Stimulated activated CD4-positive, alpha-beta T cell treated with anti-CD3 and anti-CD28 coated beads, Interleukin-4, amount 100 ng/mL, for 24 hours (primary cell): ENCODE measurements around the gene SCD5.
A peak's percentile ranks its signal among the peaks of the same experiment; 100 is the strongest.
"Not testable (repeated sequence)": the region's sequence is repeated elsewhere in the genome, so short reads cannot be mapped to it uniquely, and the experiment has no call there.

Source experiments
- DNase-seq: peaks from one replicate; pipeline ENCODE4 v3.0.0-alpha.2; 2020

The SCD5 gene

GRCh38 chr4:82798168-82799005 lies at the start of gene SCD5:
Gene SCD5, minus strand, starts transcription at chr4:82798796. Its CDS starts 259 bp downstream, at chr4:82798537.
- peak; percentile 21 for DNase-seq

GRCh38 chr4:82842593-82842992 lies 44.0 kb upstream of the SCD5 start:
- no peak for DNase-seq

- DNase-seq: no peak
Observed at GRCh38 chr4:82839624-82840023, 41.0 kb upstream of the SCD5 start.

GRCh38 chr4:82833696-82834313 lies 35.2 kb upstream of the SCD5 start:
- DNase-seq: no peak

- DNase-seq: not testable (repeated sequence)
Observed at GRCh38 chr4:82833060-82833459, 34.5 kb upstream of the SCD5 start.

GRCh38 chr4:82825425-82825824 lies 26.8 kb upstream of the SCD5 start:
- DNase-seq: no peak

DNA sequence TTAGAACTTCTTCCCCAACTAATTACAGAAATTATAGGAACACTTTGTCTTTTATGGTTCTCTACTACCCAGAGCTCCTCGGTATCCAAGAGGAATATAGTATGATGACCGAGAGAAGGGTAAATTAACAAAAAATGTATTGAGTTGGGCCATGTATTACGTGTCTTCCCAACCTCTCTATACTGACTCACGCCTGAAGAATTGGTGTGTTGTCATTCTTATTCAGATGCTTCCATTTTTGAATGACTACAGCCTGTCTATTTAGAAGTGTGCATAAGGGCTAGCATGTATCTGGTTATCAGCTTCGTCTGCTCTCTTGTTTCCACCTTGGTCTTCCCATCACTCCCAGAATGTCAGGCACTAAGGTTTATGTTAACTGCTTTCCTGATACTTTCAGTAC lies 24.5 kb upstream of the SCD5 start:
- DNase-seq: no peak

DNA sequence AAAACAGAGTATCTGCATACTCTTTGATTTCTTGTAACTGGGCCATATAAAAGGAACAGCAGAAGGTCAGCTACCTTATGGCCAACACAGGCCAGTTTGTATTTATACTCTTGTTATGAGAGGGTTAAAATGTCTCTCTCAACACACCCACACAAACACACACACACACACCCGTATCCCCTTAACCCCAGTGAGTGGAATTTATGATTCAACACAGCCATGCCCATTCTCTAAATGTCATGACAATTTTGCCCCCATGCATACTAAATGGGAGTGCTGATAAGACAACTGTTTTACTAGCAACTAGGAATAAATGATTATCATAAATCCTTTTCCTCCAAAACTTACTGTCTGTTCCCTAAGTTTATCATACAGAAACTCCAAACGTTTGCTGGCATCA lies 22.1 kb upstream of the SCD5 start:
- no peak for DNase-seq

DNA sequence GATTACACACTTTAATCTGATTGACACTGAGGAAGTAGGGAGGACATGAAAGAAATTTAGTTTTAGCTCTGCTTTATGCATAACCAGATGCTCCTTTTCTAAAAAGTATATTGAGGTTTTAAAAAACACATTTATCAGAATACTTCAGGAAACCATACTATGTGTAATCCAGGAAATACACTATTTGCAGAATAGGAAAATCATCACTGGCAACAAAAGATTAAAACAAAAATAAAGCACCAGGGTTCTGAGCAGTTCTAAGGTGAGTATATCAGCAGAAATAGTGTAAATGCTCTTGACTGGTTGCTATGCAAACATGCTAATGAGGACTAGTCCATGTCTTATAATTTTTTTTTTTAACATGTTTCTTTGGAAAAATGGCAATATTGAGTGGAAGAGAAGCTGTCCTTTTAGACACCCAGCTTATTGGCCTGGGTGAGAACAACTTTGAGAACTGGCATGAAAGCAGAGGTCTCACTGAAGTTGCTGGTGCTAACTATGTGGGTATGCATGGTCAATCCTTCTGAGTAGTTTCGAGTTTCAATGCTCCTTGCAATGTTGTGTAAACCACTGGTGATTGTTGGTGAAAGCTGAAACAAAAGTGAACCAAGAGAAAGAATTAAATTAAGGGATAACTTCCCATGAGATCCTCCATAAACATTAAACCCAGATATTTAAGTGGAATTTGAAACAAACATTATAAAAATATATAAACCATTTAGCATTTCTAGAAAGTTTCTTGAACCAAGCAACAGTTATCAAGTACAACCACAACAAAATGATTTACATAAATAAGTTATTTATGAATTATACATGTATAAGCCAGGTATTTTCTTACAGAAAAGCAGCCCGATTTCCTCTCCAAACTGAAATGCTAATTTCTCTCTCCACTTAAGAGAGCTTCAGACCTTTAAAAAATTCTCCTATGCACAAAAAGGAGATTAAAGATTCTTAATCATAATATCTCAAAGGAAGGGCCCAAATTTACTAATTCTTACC lies 20.4 kb upstream of the SCD5 start:
- DNase-seq: no peak

DNA sequence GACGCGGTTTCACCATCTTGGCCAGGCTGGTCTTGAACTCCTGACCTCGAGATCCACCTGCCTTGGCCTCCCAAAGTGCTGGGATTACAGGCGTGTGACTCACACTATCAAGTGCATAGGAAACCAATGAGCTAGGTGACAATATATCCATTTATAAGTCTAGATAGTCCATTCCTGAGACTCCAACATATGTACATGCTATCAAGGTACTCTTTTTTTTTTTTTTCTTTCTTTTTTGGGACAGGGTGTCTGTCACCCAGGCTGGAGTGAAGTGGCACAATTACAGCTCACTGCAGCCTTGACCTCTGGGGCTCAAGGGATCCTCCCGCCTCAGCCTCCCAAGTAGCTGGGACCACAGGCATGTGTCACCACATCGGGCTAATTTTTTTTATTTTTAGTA lies 18.3 kb upstream of the SCD5 start:
- not testable (repeated sequence) for DNase-seq

DNA sequence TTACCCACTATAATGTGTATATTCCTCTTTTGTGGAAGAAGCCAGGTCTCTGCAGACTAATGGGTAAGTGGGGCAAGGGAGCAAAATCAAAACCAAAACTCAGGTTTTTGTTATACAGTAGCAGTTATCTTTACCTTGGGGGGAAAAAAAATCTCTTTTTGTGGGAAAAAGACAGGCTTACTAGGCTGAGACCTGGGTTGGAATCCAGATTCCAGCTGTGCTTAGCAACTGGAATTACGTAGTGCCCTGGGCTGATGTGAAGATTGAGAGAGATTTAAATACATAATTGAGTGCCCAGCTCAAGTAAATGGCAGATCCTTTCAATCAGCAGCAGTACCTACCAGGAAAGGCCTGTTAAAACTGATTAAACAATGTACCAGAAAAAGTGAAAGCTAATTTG lies 15.4 kb upstream of the SCD5 start:
- no peak for DNase-seq

- no peak for DNase-seq
Observed at GRCh38 chr4:82811838-82812341, 13.3 kb upstream of the SCD5 start.

DNA sequence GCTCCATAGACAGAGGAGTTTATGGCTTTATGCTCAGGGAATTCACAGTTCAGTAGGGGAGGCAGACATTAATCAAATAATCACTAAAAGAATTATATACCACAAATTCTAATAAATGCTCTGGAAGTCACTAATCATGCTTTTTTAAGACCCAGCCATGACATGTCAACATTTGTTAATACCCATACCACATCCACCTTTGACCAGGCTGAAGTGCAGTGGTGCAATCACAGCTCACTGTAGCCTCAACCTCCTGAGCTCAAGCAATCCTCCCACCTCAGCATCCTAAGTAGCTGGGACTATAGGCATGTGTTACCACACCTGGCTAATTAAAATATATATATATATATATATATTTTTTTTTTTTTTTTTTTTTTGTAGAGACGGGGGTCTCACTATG lies 12.8 kb upstream of the SCD5 start:
- DNase-seq: no peak

DNA sequence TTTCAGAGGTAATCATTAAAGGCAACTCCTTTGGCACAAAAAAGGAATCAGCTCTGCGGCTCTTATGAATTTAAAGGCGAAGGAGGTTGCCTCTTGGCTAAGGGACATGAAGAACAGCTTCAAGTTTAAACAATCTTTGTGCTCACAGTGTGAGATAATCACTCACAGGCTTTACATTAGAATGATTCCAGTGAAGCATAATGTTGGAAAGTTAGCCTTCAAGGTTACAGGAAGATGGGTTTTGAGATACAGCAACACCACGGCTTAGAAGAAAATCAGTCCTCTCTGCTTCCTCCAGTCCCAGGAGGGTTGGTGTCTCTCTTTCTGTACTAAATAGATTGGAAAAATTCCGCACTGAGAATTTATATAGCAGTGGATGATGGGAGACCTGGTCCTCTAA lies 11.6 kb upstream of the SCD5 start:
- no peak for DNase-seq

GRCh38 chr4:82809619-82810018 lies 11.0 kb upstream of the SCD5 start:
- DNase-seq: no peak

DNA sequence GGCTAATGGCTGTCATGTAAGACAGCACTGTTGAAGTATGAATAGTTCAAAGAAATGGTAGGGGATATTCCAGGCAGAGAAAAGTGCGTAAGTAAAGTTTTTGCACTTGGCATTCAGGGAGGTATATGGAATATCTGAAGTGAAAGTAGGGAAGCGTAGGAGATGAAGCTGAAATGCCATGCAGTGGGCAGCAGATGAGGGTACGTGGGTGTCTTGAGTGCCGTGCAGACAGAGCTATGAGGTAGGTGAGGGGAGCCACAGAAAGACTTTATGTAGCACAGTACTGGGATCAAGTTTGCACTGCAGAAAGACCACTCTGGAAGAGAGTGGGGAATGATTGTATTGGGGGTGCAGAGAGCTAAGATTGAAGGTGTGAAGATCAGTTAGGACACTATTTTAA lies 5.2 kb upstream of the SCD5 start:
- no peak for DNase-seq

DNA sequence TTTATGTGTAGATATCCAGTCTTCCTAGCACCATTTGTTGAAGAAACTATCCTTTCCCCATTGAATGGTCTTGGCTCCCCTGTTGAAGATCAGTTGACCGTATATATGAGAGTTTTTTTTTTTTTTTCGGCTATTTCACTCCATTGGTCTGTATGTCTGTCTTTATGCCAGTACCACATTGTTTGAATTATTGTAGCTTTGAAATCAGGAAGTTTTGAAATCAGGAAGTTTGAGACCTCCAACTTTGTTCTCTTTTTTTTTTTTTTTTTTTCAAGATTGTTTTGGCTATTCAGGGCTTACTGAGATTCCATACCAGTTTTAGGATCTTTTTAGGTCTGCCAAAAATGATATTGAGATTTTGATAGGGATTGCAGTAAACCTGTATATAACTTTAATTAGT lies 4.3 kb upstream of the SCD5 start:
- DNase-seq: no peak

DNA sequence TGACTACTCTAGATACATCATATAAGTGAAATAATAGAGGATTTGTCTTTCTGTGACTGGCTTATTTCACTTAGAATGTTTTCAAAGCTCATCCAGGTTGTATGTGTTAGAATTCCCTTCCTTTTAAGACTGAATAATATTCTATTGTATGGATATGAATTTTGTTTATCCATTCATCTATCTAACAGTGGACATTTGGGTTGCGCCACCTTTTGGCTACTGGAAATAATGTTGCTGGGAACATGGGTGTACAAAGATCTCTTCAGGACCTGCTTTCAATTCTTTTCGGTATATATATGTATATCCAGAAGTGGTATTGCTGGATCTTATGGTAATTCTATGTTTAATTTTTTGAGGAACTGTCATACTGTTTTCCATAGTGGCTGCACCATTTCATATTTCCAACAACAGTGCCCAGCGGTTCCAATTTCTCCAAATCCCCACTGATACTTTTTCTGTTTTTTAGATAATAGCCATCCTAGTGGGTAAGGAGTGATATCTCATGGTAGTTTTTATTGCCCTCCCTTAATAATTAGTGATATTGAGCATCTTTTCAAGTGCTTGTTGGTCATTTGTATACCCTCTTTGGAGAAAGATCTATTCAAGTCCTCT lies 3.4 kb upstream of the SCD5 start:
- no peak for DNase-seq

- DNase-seq: no peak
Observed at GRCh38 chr4:82799006-82799881, 648 bp upstream of the SCD5 start.

DNA sequence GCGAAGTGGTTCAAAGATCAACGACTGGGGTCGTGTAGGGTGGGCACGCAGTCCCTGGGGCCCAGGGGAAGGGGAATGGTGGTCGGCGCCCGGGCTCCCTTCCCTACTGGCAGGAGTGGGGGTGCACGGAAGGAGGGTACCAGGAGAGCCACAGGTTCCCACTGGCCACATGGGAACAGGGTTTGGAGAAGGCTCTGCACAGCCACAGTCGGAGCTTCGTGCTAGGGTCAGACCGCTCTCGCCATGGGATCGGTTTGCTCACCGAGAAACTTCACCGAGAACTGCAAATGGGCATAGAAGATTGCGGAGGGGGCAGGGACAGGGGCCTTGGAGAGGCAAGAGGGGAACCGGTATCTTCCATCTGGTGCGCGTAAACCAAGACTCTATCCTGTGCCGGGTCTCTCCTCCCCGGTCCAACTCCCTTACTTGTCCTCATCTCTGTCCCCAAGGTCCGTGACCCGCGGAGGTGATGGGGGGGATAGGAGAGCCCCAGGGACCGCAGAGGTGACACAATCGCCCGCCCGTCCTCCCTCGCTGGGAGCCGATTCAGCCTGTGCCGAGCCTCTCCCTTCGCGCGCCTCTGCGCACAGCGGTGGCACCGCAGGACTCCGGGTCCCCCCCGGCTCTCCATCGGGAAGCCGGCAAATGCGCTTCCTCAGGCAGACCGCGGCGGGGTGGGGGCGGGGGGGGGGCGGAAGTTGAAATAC lies 1.0 kb downstream of the SCD5 start:
- no peak for DNase-seq

DNA sequence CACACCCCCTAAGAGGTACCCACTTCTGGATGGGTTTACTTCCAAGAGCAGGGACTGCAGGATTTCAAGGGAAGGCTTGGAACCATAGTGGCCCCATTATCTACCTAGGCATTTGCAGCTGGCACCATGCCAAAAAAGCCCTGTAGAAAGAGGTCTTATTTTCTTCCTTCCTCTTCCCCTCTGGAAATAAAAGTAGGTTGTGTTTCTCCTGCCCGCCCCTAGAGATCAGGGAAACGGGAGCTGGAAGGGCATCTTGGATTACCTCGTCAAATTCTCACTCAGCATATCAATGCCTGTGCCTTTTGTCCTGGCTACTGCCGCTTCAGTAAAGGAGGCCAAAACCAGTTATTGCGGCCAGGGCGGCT lies 1.6 kb downstream of the SCD5 start:
- no peak for DNase-seq
